H9 (cell line): ENCODE measurements around the gene GEMIN2. TPM values are rescaled to one million over a fixed set of nuclear protein-coding genes. Genes with fewer than 3 reads are reported as not detected.
A peak's percentile ranks its signal among the peaks of the same experiment; 100 is the strongest.

Source experiments
- DNase-seq: peaks from one replicate; pipeline ENCODE4 v3.0.0-alpha.2; 2017
- H2AFZ ChIP-seq: one replicate; pipeline ENCODE4 v1.6.1; 2013; ENCODE audit warnings: mild to moderate bottlenecking, low read length, control low read depth, moderate library complexity
- H2AK5ac ChIP-seq: 2 replicates; pipeline ENCODE4 v1.6.1; 2013; ENCODE audit warnings: low read length, control low read depth, mixed read lengths; ENCODE audit not compliant: insufficient read length
- H2BK120ac ChIP-seq: one replicate; pipeline ENCODE4 v1.6.1; 2013; ENCODE audit warnings: low read depth, mild to moderate bottlenecking, low read length, control low read depth, inconsistent platforms; ENCODE audit not compliant: poor library complexity, severe bottlenecking
- H2BK12ac ChIP-seq: 2 replicates; pipeline ENCODE4 v1.6.1; 2013; ENCODE audit warnings: low read length, control low read depth, mixed read lengths, low read depth; ENCODE audit not compliant: insufficient read length
- H2BK15ac ChIP-seq: 2 replicates; pipeline ENCODE4 v1.6.1; 2013; ENCODE audit warnings: low read depth, low read length, control low read depth
- H2BK20ac ChIP-seq: one replicate; pipeline ENCODE4 v1.6.1; 2013; ENCODE audit warnings: low read depth, mild to moderate bottlenecking, low read length, control low read depth, inconsistent platforms; ENCODE audit not compliant: poor library complexity, severe bottlenecking
- H2BK5ac ChIP-seq: 2 replicates; pipeline ENCODE4 v1.6.1; 2013; ENCODE audit warnings: low read length, control low read depth, mixed read lengths; ENCODE audit not compliant: insufficient read length
- H3K14ac ChIP-seq: 2 replicates; pipeline ENCODE4 v1.6.1; 2013; ENCODE audit warnings: low read length, control low read depth; ENCODE audit not compliant: insufficient read depth
- H3K18ac ChIP-seq: 2 replicates; pipeline ENCODE4 v1.6.1; 2013; ENCODE audit warnings: low read depth, mild to moderate bottlenecking, mixed read lengths, low read length, control low read depth; ENCODE audit not compliant: insufficient read length
- H3K23ac ChIP-seq: 2 replicates; pipeline ENCODE4 v1.6.1; 2013; ENCODE audit warnings: low read length, control low read depth, mixed read lengths, low read depth; ENCODE audit not compliant: insufficient read length
- H3K23me2 ChIP-seq: 2 replicates; pipeline ENCODE4 v1.6.1; 2013; ENCODE audit warnings: low read depth, mild to moderate bottlenecking, mixed read lengths, low read length, control low read depth; ENCODE audit not compliant: insufficient read length, poor library complexity, severe bottlenecking
- H3K27ac ChIP-seq: 2 replicates; pipeline ENCODE4 v1.5.1; 2013; ENCODE audit warnings: low read length, control low read depth, mixed read lengths, low read depth; ENCODE audit not compliant: insufficient read length
- H3K27me3 ChIP-seq: 2 replicates; pipeline ENCODE4 v1.6.1; 2013; ENCODE audit warnings: low read length, control low read depth, inconsistent platforms; ENCODE audit not compliant: insufficient read depth
- H3K4ac ChIP-seq: 2 replicates; pipeline ENCODE4 v1.6.1; 2013; ENCODE audit warnings: low read depth, mild to moderate bottlenecking, control low read depth, inconsistent platforms, low read length, moderate library complexity
- H3K4me1 ChIP-seq: 2 replicates; pipeline ENCODE4 v1.6.1; 2013; ENCODE audit warnings: low read length, control low read depth, inconsistent platforms; ENCODE audit not compliant: insufficient read depth
- H3K4me2 ChIP-seq: 2 replicates; pipeline ENCODE4 v1.6.1; 2013; ENCODE audit warnings: low read length, control low read depth, mixed read lengths; ENCODE audit not compliant: insufficient read length, insufficient read depth
- H3K56ac ChIP-seq: 2 replicates; pipeline ENCODE4 v1.6.1; 2013; ENCODE audit warnings: low read depth, mild to moderate bottlenecking, mixed read lengths, low read length, control low read depth; ENCODE audit not compliant: insufficient read length
- H3K79me1 ChIP-seq: 2 replicates; pipeline ENCODE4 v1.6.1; 2013; ENCODE audit warnings: low read depth, mild to moderate bottlenecking, moderate library complexity, low read length, control low read depth, inconsistent platforms; ENCODE audit not compliant: insufficient read depth, poor library complexity, severe bottlenecking
- H3K79me2 ChIP-seq: 2 replicates; pipeline ENCODE4 v1.6.1; 2013; ENCODE audit warnings: low read length, control low read depth, inconsistent platforms; ENCODE audit not compliant: insufficient read depth
- H3K9ac ChIP-seq: 2 replicates; pipeline ENCODE4 v1.6.1; 2013; ENCODE audit warnings: low read length, control low read depth, mixed read lengths; ENCODE audit not compliant: insufficient read length; ENCODE audit errors: extremely low read depth
- H3K9me3 ChIP-seq: one replicate; pipeline ENCODE4 v1.6.1; 2013; ENCODE audit warnings: low read depth, low read length, inconsistent platforms; ENCODE audit not compliant: control insufficient read depth
- H3T11ph ChIP-seq: one replicate; pipeline ENCODE4 v1.6.1; 2013; ENCODE audit warnings: mild to moderate bottlenecking, low read length, control low read depth, inconsistent platforms
- H4K20me1 ChIP-seq: one replicate; pipeline ENCODE4 v1.6.1; 2013; ENCODE audit not compliant: control insufficient read depth, insufficient read length, insufficient read depth
- H4K5ac ChIP-seq: 2 replicates; pipeline ENCODE4 v1.6.1; 2013; ENCODE audit warnings: low read depth, mild to moderate bottlenecking, mixed read lengths, low read length, control low read depth; ENCODE audit not compliant: insufficient read length
- H4K8ac ChIP-seq: replicated peaks from 2 replicates; pipeline ENCODE4 v1.6.1; 2013; ENCODE audit warnings: low read length, control low read depth, mixed read lengths, low read depth; ENCODE audit not compliant: insufficient read length
- H4K91ac ChIP-seq: 2 replicates; pipeline ENCODE4 v1.6.1; 2013; ENCODE audit warnings: low read depth, mild to moderate bottlenecking, moderate library complexity, mixed read lengths, low read length, control low read depth; ENCODE audit not compliant: insufficient read length
- H3K27ac Mint-ChIP-seq, 3 experiments: 2 replicates in 2 of 3; 3 replicates in 1 of 3; pipeline ENCODE4 v1.8.0; 2020 to 2021; ENCODE audit warnings: mixed read lengths in 3 of 3, mild to moderate bottlenecking in 1 of 3, moderate library complexity in 1 of 3
- H3K27me3 Mint-ChIP-seq: 2 replicates; pipeline ENCODE4 v1.8.0; 2021; ENCODE audit warnings: low read depth, mild to moderate bottlenecking, moderate library complexity, mixed read lengths
- H3K36me3 Mint-ChIP-seq, 3 experiments: 2 replicates in 2 of 3; 3 replicates in 1 of 3; pipeline ENCODE4 v1.8.0; 2020 to 2021; ENCODE audit warnings: low read depth in 3 of 3, mixed read lengths in 3 of 3; ENCODE audit not compliant: insufficient read depth in 1 of 3
- H3K4me1 Mint-ChIP-seq, 2 experiments: 2 replicates each; pipeline ENCODE4 v1.8.0; 2020; ENCODE audit warnings: mixed read lengths in 2 of 2
- H3K4me3 Mint-ChIP-seq, 2 experiments: 2 replicates in 1 of 2; 3 replicates in 1 of 2; pipeline ENCODE4 v1.8.0; 2020 to 2021; ENCODE audit warnings: mild to moderate bottlenecking in 2 of 2, mixed read lengths in 2 of 2, moderate library complexity in 1 of 2
- H3K9me3 Mint-ChIP-seq, 2 experiments: 2 replicates in 1 of 2; 3 replicates in 1 of 2; pipeline ENCODE4 v1.8.0; 2020; ENCODE audit warnings: mild to moderate bottlenecking in 2 of 2, mixed read lengths in 2 of 2, moderate library complexity in 1 of 2
- CTCF ChIP-seq: fragments of 200-600 bp; sonication (generic); conservative IDR thresholded peaks from 3 replicates; pipeline ENCODE4 v1.8.0; 2021; ENCODE audit warnings: antibody characterized with exemption, mild to moderate bottlenecking
- WGBS: extraction: QIAGEN DNeasy Blood & Tissue Kit; methylation state at CpG from one replicate; pipeline ENCODE4 v1.1.7; 2013; ENCODE audit warnings: missing lambda C conversion rate, low lambda C conversion rate, mixed read lengths; ENCODE audit not compliant: insufficient read length; ENCODE audit errors: extremely low coverage; 5-methylcytosine and 5-hydroxymethylcytosine counted together
- total RNA-seq: library from RNA; stranded (reverse); gene quantifications from 2 replicates; pipeline ENCODE4 v1.2.1, GENCODE V29; 2021

The GEMIN2 gene
- total RNA-seq, 1 experiment from 2014 or later = 36.3 TPM

GRCh38 chr14:39179042-39179441 lies 64.9 kb downstream of the GEMIN2 start:
- Histone ChIP-seq H2BK12ac (no peak overlapping the region), H4K91ac (no peak overlapping the region), H3K9me3 (no peaks in the 10 kb centered on the region), H3K14ac (no peak overlapping the region), H2BK120ac (no peak overlapping the region), H4K20me1 (no peaks in the 10 kb centered on the region), H2BK5ac (no peak overlapping the region), H3K79me1 (peaks cover 3% of the 10 kb centered on the region), H2AK5ac (no peak overlapping the region), H3K23me2 (peaks cover 3% of the 10 kb centered on the region), H3K9ac (no peak overlapping the region), H2BK20ac (no peak overlapping the region), H2BK15ac (no peak overlapping the region), H4K5ac (no peak overlapping the region), H3K79me2 (peaks cover 10% of the 10 kb centered on the region; the same call in 1 of the 2 replicates), H3K18ac (no peak overlapping the region), H3K4ac (no peak overlapping the region), H3K56ac (no peak overlapping the region), H3T11ph (no peak overlapping the region), H3K23ac (no peak overlapping the region), H3K27ac (no peak overlapping the region), H3K27me3 (no peaks in the 10 kb centered on the region), H3K4me2 (no peak overlapping the region), H2AFZ (no peak overlapping the region), H3K4me1 (no peaks in the 10 kb centered on the region), H4K8ac (no peak overlapping the region)
- H3K27ac Mint-ChIP-seq = peak overlapping the region in 1 of 3 experiments; percentile 86; a peak in 2 of 7 replicates
- no peaks in the 10 kb centered on the region for H3K27me3 Mint-ChIP-seq
- H3K4me3 Mint-ChIP-seq = peak overlapping the region in 1 of 2 experiments; percentile 8; a peak in 1 of 5 replicates
- peaks cover 13 to 25% of the 10 kb centered on the region in 2 experiments for H3K4me1 Mint-ChIP-seq
- TF ChIP-seq CTCF = no peak
- WGBS = no CpG with 5 or more reads among the region's 6 CpGs
- no peak for DNase-seq
- peaks cover 0 to 3% of the 10 kb centered on the region in 2 experiments; a peak in 2 of 5 replicates for H3K9me3 Mint-ChIP-seq
- H3K36me3 Mint-ChIP-seq = peaks cover 0 to 50% (median 17%) of the 10 kb centered on the region in 3 experiments; a peak in 6 of 7 replicates
